Dermis microvascular lymphatic vessel endothelial cell (primary cell): ENCODE measurements around the gene CLSTN2. TPM values are rescaled to one million over a fixed set of nuclear protein-coding genes. Genes with fewer than 3 reads are reported as not detected.

Experiments
- DNase-seq, 2 donors: peaks; one replicate each; pipeline versions ENCODE4 v3.0.0 to v3.0.0-alpha.2; 2010; ENCODE audit warnings: low read depth in 2 of 2
- total RNA-seq: library from RNA; depleted of rRNA; stranded (reverse); fragments of >200 nt; gene quantifications from 2 replicates; pipeline ENCODE4 v1.2.1, GENCODE V29; 2014

CLSTN2 gene
- total RNA-seq, 1 donor from 2014 or later: under 0.01 TPM

GRCh38 chr3:140234256-140234655 is 299.3 kb downstream of the CLSTN2 start:
- DNase-seq: no peak

DNA sequence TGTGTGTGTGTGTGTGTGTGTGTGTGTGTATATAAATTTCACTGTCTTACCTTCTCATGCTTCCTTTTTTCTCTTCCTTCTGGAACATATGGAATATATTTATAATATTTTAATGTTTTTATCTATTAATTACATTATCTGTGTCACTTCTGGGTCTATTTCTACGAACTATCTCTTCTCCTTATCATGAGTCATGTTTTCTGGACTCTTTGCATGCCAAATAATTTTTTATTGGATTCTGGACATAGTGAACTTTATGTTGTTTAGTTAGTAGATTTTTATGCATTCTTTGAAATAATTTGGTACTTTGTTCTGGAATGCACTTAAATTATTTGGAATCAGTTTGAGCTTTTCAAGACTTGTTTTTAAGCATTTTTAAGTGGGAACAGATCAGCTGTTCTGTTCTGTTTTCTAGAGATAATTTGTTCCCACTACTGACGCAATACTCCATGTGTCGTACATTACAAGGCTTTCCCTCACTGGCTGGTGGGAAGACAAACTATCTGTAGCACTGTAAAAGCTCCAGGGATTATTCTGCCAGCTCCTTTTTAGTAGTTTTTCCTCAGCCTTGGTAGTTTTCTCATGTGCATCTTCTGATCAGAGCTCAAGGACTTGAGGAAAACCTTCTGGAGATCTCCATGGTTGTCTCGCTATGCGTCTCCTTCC is 302.0 kb downstream of the CLSTN2 start:
- DNase-seq: no peak

DNA sequence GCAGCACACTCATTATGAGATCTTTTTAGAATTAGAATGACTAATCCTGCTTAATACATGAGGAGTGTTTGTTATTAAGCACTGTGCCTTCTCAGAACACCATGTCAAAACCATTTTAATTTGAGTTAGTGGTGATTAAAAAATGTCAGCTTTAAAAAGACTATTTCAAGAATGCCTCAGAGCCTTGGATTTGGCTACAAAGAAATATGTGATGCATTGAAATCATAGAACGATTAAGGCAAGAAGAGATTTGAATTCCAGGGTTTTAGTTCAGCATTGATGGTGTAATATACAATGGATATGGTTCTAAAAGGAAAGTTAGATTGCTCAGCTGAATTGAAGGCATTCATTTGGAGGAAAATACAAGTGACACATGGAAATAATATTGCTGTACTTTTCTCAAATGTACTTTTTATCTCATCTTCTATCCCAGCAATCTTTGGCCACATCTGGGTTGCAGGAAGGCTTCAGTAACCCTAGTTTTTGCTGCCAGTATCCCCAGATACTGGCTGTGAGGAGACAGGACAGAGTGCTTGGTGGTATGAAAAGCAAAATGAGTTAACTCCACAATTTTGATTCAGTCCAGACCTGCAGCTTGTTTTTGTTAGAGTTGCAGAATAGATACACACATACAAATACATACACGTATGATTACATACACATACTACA is 303.8 kb downstream of the CLSTN2 start:
- DNase-seq: no peak

DNA sequence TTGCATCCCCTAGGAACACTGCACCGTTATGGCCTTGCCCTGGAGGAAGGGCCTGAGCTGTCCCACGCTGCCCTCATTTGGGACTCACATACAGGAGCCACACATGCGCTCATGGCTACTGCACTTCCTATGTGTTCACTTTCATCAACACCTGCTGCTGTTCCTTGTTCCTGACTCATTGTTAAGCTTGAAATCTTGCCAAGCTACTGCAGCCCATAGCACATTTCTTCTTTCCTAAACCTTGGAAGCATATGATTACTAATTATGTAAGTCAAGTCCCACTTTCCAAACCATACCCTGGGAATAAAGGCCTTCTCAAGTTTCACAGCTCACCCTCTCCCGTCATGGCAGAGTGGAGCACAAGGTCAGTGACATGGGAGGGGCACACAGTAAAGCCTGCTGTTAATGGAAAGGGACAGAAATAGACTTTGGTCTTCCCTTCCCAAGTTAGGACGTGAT is 307.9 kb downstream of the CLSTN2 start:
- DNase-seq: no peak

- no peak for DNase-seq
Measured at GRCh38 chr3:140243575-140243974, 308.6 kb downstream of the CLSTN2 start.

DNA sequence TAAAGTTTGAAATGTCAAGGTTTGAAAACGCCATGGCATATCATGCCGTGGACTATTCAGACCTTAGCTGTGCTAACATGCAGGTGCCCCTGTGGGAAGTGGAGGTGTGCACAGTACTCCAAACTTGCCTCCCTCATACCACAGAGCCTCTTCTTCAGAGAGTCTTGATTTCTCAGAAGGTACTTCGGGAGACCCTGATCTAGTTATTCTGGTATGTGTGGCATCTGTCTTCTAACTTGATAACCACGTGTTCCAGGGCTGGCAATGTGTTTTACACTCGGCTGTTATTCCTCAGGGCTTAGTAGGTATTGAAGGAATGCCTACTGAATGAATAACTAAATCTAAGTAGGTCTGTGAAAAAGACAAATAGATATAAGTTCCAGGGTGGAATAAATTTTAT is 309.9 kb downstream of the CLSTN2 start:
- no peak for DNase-seq

DNA sequence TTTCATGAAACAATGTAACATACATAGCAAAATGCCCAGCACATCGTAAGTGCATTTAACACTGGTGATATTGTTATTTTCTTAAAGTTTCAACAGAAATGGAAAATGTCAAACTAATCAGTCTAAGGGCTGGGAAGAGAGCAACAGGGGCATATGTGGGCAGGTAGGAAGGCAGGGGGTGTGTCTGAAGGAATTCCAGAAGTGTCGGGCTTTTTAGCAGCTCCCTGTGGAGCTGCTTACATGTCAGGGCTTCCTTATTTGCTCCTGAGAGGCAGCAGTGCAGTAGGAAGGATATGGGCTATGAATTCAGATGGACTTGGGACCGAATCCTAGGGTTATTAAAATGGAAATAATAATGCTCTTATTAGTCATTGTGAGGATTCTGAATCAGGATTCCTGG is 311.6 kb downstream of the CLSTN2 start:
- DNase-seq: no peak

DNA sequence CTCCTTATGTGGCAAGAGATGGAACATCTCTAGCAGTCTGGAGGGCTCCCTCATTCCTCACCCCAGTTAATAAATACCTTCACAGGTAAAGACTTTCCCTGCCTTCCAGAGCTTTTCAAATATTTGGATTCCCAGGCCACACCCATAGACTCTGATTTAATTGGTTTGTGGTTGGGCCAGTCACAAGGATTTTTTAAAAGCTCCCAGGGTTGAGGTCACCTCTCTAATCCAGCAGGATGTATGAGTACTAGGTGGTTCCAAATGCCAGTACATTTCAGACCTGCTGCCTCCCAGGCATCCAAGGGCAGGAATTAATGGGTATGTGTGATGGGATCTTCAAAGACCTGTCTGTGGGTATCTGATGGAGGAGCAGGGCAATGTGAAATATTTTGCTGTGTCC is 312.8 kb downstream of the CLSTN2 start:
- DNase-seq: no peak

- DNase-seq: no peak
Measured at GRCh38 chr3:140249188-140249587, 314.2 kb downstream of the CLSTN2 start.

- DNase-seq: no peak
Measured at GRCh38 chr3:140250010-140250855, 315.2 kb downstream of the CLSTN2 start.

DNA sequence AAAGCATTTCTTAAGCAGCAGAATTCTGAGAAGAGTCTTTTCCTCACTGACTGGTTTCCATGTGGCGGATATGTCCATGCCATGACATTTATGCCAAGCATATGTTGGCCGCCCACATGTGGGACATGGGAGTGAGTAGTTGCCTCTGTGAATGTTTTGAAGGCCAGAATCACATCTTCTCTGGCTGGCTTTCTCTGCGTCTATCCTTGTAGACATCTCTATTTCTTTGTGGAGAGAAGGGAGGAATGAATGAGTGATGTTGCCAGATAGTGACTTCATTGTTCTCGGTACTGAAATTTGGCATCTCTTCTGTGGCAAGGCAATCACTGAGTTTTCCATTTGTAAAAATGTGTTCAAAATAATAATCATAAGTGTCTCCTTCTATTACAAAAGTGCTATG is 316.0 kb downstream of the CLSTN2 start:
- DNase-seq: no peak

GRCh38 chr3:140251678-140252077 is 316.7 kb downstream of the CLSTN2 start:
- DNase-seq: no peak

- no peak for DNase-seq
Measured at GRCh38 chr3:140252812-140253656, 318.0 kb downstream of the CLSTN2 start.

DNA sequence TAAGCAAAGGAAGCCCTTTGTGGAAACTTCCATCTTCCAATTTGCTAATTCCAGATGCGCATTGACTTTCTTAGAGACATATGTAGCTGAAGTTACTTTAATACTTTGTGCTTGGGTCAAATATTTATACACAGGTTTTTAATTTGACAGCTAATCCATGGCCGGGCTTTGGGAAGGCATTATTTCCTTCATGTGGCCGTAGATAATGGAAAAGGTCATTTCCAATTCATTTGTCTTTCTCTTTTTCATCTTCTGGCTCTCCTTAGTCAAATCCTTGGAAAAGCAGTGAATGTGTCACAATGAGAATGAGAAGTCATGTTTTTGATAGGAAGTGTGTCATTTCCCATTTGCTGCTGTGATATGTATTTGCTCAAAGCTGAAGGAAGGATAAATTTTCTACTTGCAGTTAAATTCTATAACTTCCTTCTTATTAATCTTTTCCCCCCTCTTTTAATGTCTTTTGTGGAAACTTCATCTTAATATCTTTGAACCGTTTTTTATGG is 323.3 kb downstream of the CLSTN2 start:
- DNase-seq: peak; percentile 3 to 35

DNA sequence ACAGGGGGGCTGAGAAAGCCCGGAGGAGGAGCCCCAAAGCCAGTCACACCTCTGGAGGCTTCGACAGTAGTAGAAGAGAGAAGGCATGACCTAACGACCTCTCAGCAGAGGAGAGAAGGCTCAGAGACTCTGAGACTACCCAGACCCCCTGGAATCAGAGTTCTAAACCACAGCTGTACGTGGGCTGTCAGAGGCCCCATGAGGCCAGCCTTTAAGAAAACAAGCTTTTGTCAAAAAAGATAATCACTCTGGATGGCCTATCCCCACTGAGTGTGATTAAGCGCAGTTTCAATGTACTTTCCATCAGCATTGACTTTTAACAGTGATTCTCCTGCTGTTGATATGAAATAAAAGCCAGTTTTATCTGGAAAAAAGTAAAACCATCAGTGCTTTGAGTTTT is 330.3 kb downstream of the CLSTN2 start:
- no peak for DNase-seq

DNA sequence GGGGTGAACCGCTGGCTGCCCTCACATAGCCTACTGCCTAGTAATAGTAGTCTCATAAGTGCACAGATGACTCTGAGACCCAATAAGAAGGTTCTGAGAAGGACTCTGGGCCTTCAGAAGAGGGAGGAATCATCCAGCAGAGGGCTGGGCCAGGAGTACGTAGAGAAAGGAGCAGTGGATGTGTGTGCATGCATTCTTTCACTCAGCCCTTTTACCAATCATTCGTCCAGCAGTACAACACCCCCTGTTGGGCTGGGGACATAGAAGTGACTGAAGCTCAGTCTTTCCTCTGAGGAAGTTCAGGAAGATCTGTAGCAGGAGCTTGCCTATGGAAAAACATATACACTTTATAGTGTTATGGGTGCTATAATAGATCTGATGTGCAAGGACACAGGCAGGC is 333.1 kb downstream of the CLSTN2 start:
- DNase-seq: no peak

GRCh38 chr3:140268610-140269009 is 333.6 kb downstream of the CLSTN2 start:
- DNase-seq: no peak

- DNase-seq: no peak
Measured at GRCh38 chr3:140270329-140270728, 335.3 kb downstream of the CLSTN2 start.

GRCh38 chr3:140273542-140274195 is 338.7 kb downstream of the CLSTN2 start:
- no peak for DNase-seq

DNA sequence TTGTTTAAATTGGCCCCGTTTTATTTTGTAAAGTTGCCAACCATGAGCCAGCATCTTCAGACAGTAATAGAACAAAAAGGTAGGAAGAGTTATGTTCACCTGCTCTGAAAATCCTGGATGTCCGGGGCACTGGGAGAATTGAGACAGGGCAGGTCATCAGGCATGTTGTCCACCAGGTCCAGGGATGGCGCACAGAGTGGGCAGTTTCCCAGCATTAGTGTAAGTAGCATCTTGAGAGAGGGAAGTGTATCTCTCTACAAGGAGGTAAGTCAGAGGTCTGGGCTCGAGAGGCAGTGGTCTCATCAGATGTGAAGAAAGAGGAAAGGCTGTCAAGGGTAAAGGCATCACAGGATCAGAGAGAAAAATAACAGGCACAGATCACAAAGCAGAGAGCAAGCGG is 339.4 kb downstream of the CLSTN2 start:
- no peak for DNase-seq

DNA sequence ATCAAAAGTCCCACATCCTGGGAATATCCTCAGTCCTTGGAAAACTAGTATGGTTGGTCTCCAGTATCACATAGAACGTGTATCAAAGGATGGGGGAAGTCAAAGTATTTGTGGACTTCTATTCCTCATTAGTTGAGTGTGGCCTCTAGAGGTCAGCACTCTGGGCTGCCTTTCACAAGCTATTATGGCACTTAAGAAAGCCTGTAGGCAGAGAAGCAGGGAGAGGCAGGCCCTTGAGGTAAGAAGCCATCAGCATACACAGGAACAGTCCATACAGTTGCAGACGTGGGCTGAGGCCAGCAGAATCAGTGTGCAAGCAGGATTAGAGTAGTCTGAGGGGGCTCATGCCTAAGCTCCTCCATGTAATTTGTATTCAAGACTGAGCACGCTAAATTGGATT is 341.7 kb downstream of the CLSTN2 start:
- DNase-seq: peak in 1 of 2 donors; percentile 5
